Transverse colon (tissue), 4 donors: ENCODE data around the gene ADGRL4.

Experiments used
- CTCF ChIP-seq, 5 experiments: fragments of 200-600 bp in 3 of 5; fragments of 450-650 bp in 2 of 5; sonication (generic) in 3 of 5; IDR thresholded peaks; 1 replicate in 2 of 5; 2 replicates in 3 of 5; pipeline ENCODE4 v1.5.1; 2016 to 2017; ENCODE audit warnings: antibody characterized with exemption in 5 of 5, inconsistent platforms in 3 of 5, mild to moderate bottlenecking in 2 of 5, moderate library complexity in 1 of 5
- EP300 ChIP-seq: sonication (generic); formaldehyde crosslinking; IDR thresholded peaks from one replicate; pipeline ENCODE4 v1.6.1; 2017; ENCODE audit warnings: antibody characterized with exemption, low read depth
- POLR2AphosphoS5 ChIP-seq, 3 donors: sonication (generic); formaldehyde crosslinking; IDR thresholded peaks; one replicate each; pipeline ENCODE4 v1.6.1; 2016; ENCODE audit warnings: antibody characterized with exemption in 3 of 3

DNA sequence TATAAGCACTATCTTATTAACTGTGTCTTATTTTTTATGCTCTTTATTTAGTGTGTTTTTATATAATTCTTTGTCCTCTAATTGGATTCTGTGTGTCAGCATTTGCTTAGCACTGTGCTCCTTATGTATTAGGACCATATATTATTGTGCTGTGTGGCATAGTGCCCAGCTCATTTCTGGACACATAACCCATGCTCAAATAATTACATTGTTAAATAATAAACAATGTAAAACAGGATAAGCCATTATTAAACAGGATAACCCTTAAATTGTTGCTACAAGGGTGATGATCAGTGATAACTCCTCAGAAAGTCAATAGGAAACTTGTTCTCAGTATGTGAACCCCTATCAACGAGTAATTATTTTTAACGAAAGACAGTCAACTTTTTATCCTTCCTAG is 150.4 kb downstream of the ADGRL4 start:
- TF ChIP-seq CTCF (IDR thresholded peaks at IDR 0.05) (no peak), EP300 (no peak), POLR2AphosphoS5 (IDR thresholded peaks at IDR 0.05) (no peak)
